ENCODE data around the gene CARD14.
A peak's percentile ranks its signal among the peaks of the same experiment; 100 is the strongest.
"Not testable (repeated sequence)": the region's sequence is repeated elsewhere in the genome, so short reads cannot be mapped to it uniquely, and the experiment has no call there.

Gene CARD14

DNA sequence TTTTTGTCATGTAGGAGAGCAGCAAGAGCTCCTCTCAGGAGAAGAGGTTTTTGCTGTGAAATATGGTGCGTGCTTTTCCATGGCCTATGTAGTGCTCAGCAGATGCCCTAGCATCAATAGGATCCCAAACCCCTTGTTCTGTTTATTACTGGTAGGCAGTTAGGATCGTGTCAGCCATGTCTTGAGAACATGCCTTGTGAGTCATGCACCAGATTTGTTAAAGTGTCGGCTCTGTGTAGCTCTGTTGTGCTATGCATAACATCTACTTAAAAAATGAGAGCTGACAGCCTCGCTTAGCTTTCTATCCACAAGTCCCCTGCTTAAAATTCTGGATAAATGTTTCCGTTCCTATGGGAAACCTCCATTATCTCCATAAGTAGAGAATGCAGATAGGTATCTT is 18.5 kb upstream of the CARD14 start:
- TF ChIP-seq, protein P1, sequence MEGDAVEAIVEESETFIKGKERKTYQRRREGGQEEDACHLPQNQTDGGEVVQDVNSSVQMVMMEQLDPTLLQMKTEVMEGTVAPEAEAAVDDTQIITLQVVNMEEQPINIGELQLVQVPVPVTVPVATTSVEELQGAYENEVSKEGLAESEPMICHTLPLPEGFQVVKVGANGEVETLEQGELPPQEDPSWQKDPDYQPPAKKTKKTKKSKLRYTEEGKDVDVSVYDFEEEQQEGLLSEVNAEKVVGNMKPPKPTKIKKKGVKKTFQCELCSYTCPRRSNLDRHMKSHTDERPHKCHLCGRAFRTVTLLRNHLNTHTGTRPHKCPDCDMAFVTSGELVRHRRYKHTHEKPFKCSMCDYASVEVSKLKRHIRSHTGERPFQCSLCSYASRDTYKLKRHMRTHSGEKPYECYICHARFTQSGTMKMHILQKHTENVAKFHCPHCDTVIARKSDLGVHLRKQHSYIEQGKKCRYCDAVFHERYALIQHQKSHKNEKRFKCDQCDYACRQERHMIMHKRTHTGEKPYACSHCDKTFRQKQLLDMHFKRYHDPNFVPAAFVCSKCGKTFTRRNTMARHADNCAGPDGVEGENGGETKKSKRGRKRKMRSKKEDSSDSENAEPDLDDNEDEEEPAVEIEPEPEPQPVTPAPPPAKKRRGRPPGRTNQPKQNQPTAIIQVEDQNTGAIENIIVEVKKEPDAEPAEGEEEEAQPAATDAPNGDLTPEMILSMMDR (IDR thresholded peaks at IDR 0.05; ENCODE audit: insufficient read depth, low read depth, low read length, missing control alignments), result no peak
- no peak overlapping the region for H3K4me3 ChIP-seq (ENCODE audit: low read length)
- peak; percentile 63 for DNase-seq (ENCODE audit: low read depth)

DNA sequence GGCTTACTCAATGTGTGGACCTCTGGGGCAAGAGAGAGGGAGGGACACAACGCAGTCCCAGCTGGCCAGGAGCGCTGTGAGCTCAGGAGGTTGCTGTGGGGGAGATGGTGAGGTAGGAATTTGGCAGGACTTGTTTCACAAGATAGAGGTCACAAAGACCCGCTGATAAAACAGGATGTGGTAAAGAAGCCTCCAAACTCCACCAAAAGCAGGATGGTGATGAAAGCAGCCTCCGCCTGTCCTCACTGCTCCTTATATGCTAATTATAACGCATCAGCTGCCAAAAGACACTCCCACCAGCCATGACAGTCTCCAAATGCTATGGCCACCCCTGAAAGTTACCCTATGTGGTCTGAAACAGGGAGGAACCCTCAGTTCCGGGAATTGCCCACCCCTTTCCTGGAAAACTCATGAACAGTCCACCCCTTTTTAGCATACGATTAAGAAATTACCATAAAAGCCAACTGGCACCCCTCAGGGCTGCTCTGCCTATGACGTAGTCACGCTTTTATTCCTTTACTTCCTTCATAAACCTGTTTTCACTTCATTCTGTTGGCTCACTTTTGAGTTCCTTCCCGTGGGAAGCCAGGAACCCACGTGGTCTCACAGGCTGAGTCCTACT is 17.6 kb upstream of the CARD14 start:
- TF ChIP-seq, protein P1 (IDR thresholded peaks at IDR 0.05; ENCODE audit: insufficient read depth, low read depth, low read length, missing control alignments), result no peak
- H3K4me3 ChIP-seq (ENCODE audit: low read length), result no peak overlapping the region
- DNase-seq (ENCODE audit: low read depth), result no peak

DNA sequence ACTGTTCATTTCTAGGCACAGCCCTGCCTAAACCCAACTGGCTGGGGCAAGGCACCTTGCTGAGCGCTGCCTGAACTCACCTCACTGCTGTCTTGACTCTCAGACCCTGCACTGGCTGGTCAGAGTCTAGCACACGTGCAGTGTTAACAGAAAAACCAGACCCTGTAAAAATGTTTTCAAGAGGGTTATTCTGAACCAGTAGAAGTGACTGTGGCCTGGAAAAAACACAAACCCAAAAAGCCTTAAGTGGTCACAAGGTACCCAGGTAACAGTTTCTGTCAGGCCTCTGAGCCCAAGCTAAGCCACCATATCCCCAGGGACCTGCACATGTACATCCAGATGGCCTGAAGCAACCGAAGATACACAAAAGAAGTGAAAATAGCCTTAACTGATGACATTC is 16.8 kb upstream of the CARD14 start:
- no peak overlapping the region for H3K4me3 ChIP-seq (ENCODE audit: low read length)
- TF ChIP-seq, protein P1 (IDR thresholded peaks at IDR 0.05; ENCODE audit: insufficient read depth, low read depth, low read length, missing control alignments), result no peak
- DNase-seq (ENCODE audit: low read depth), result no peak

DNA sequence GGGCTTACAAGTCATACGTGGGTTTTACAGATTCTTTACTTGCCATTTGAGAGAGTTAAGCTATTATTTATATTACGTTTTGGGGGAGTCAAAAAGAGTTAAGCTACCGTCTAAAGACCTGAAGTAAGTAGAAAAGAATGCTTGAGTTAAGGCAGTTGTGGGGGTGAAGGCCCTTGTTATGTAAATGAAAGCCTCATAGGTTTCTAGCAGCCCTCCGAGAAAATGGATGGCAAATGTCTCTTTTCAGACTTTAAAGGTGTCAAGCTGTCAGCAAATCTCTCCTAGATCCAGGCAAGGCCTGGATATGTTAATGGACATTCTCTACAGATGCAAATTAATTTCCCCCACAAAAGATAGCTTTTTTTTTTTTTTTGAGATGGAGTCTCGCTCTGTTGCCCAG is 15.7 kb upstream of the CARD14 start:
- H3K4me3 ChIP-seq (ENCODE audit: low read length), result no peak overlapping the region
- TF ChIP-seq, protein P1 (IDR thresholded peaks at IDR 0.05; ENCODE audit: insufficient read depth, low read depth, low read length, missing control alignments), result no peak
- no peak for DNase-seq (ENCODE audit: low read depth)

DNA sequence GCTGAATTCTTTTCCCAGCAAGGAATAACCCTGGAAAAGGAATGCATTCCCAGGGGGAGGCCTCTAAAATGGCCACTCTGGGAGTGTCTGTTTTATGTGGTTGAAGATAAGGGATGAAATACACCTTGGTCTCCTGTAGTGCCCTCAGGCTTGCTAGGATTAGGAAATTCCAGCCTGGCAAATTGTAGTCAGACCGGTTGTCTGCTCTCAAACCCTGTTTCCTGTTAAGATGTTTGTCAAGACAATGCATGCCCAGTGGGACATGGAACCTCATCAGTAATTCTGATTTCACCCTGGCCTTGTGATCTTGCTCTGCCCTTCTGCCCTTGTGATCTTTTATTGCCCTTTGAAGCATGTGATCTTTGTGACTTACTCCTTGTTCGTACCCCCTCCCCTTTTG is 14.2 kb upstream of the CARD14 start:
- not testable (repeated sequence) for H3K4me3 ChIP-seq (ENCODE audit: low read length)
- peak; percentile 62 for DNase-seq (ENCODE audit: low read depth)

DNA sequence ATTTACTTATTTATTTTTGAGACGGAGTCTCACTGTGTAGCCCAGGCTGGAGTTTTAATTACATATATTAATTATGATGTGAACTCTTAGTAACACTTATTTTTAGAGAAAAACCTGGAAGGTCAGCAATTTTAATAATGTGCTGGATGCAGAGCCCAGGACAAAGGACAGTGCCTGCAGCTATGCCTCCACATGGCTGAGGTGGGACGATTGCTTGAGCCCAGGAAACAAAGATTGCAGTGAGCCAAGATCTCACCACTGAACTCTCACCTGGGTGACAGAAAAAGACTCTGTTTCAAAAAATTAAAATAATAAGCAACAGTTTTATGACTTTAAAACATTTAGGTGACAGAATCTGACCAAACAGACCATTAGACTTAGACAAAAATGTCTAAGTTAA is 11.0 kb upstream of the CARD14 start:
- no peak for DNase-seq (ENCODE audit: low read depth)
- TF ChIP-seq, protein P1 (IDR thresholded peaks at IDR 0.05; ENCODE audit: insufficient read depth, low read depth, low read length, missing control alignments), result no peak
- H3K4me3 ChIP-seq (ENCODE audit: low read length), result no peak overlapping the region

DNA sequence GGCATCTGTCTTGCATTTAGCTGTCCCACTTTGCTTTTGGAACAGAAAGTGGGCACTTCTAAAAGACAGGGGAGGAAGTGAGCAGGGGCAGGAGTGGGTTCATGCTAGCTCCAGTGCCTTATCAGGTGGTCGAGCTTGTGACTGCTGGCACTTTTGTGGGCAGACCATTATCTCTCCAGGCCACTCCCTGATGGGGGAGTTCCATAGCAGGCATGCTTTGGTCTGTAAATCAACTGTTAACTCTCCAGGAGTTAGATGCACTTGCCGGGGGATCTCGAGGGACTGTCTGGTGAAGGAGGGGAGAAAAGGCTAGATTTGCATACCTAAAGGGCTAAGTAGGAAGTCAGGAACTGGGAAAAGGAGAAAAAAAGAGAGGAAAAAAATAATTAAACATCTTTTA is 9.3 kb upstream of the CARD14 start:
- DNase-seq (ENCODE audit: low read depth), result no peak
- H3K4me3 ChIP-seq (ENCODE audit: low read length), result no peak overlapping the region
- TF ChIP-seq, protein P1 (IDR thresholded peaks at IDR 0.05; ENCODE audit: insufficient read depth, low read depth, low read length, missing control alignments), result no peak
